Left renal cortex interstitium (tissue), 4 donors: ENCODE data around the gene NDEL1. TPM values are rescaled to one million over a fixed set of nuclear protein-coding genes. Genes with fewer than 3 reads are reported as not detected.
A peak's percentile ranks its signal among the peaks of the same experiment; 100 is the strongest.

Experiments used
- DNase-seq, 4 donors: peaks; one replicate each; pipeline ENCODE4 v3.0.0-alpha.2; 2013; ENCODE audit warnings: low read depth in 4 of 4, low spot score in 2 of 4, missing footprints in 1 of 4
- polyA plus RNA-seq, 4 donors: library from polyadenylated mRNA; unstranded; fragments of 120-200 nt; gene quantifications; one replicate each; pipeline ENCODE4 v1.2.1, GENCODE V29; 2013; ENCODE audit not compliant: insufficient read length in 4 of 4

NDEL1 gene
- polyA plus RNA-seq, 4 donors, result 30.3 to 57.9 (median 50.5) TPM

- DNase-seq, result no peak
Observed at GRCh38 chr17:8413328-8413727, 22.4 kb upstream of the NDEL1 start.

- no peak for DNase-seq
Observed at GRCh38 chr17:8413938-8414337, 21.7 kb upstream of the NDEL1 start.

DNA sequence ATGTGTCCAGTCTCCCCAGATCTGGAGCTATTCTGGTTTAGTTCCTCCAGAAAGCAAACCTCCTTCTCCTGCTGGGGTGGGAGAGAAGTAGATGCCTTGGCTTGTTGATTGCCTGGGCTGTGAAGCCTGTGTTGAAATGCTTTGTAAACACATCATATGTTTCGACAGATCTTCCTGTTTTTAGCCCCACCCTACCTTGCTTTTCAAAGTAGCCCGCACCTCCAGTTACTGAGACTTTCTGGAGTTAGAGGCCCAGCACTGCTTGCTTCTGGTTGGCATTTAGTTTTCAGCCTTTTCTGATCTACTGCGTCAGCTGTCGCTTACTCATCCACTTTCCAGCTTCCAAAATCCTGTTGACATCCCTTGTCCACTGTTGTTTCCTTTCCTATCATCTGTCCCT is 17.9 kb upstream of the NDEL1 start:
- no peak for DNase-seq

DNA sequence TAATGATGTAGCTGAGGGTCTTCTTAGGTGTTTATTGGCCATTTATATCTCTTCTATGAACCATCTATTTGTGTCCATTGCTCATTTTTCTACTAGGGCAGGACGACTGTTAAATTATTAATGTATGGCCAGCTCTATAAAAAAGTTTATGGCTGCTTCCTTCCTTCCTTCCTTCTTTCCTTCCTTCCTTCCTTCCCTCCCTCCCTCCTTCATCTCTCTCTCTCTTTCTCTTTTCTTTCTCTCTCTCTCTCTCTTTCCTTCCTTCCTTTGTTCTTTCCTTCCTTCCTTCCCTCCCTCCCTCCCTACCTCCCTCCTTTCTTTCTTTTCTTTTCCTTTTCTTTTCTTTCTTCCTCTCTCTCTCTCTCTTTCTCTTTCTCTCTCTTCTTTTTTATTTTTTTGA is 17.2 kb upstream of the NDEL1 start:
- DNase-seq, result no peak

DNA sequence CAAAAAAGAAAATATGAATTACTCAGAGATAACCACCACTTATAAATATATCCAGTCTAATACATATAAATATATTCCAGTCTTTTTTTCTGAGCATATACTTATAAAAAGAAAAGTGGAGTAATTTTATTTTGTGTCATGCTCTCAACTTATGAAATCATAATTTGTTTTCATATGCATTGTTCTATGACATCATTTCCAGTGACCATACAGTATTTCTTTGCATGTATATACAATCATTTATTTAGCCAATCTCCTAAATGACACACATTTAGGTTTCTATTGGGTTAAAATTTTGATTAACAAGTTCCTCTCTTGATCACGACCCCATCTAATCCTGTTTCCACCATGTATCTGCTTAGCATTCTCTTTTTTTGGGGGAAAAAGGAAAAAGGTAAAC is 16.4 kb upstream of the NDEL1 start:
- no peak for DNase-seq

DNA sequence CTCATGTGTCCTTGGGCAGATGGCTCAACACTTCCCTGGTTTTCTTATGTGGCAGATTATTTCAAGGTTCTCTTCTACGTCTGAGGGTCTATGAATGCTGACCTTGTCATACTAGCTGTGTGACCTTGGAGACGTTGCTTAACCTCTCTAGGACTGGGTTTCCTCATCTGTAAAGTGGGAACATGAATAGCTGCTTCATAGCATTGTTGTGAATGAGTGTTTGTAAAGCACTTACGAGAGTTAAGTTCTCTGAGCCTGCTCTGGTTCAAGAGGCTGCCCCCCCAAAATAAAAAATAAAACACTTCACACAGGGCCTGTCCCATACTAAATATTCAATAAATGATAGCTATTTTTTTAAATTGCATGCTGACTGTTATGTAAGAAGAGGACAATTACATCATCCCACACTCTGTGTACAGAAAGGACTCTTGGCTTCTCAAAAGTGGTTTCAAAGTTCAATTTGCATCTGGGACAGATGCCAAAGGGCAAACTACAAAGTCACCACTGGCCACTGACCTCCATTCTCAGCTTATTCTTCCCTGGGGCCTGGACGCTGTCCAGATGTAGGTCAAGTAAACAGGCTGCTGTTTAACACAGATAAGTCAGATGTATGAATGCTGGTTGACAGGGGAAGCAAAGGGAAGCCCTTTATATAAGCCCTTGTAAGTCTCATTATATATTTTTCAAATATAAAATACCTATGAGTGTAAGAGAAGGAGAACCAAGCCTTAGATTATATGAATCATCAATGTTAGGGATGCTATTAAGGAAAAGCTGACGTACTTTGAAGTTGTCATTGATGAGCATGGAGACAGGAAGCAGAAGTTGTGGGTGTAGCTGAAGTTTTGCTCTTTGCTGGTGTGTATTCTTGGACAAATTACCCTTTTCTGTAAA is 15.4 kb upstream of the NDEL1 start:
- DNase-seq, result peak in 2 of 4 donors; percentile 38 to 54

DNA sequence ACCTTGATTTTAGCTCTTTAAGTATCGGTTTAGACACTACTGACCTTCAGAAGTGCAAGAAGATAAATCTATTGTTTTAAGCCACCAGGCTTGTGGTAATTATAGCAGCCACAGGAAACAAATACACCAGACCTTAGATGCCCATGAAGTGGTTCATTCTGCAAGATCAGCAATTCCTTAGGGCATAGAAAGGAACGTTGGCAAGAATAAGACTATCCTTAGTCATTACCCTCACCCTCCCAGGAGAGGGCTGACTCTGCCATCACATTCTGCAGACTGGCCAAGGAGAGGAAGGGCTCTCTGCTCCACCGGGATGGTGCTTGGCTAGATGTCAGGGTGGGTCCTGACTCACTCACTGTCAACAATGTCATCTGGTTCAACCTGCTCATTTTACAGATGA is 14.1 kb upstream of the NDEL1 start:
- no peak for DNase-seq

DNA sequence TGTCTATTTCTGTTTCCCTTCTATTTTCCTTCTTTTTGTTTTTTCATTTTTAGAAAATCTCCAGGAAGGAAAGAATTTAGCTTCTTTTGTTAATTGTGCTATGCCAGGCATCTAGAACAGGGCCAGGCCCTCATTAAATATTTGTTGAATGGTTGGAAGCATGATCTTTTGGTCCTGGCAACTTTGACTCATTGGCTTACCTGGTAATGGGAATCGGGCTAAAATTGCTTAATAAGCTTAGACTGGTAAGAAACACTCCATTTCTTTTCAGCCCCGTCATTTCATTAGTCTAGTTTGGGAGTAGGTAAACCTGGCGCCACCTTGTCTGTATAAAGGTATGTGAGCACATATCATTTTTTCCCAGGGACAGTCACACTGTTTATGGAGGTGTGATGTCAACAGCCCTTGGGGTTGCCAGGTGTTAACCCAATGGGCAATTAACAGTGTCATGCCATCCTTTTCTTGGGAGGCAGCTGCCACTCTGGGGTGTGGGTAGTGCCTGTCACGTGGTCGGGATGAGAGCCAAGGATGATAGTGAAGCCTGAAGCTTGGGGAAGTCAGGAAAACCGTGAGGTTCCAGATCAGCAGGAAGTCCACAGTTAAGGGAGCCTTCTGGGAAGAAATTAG is 9.5 kb upstream of the NDEL1 start:
- DNase-seq, result no peak

DNA sequence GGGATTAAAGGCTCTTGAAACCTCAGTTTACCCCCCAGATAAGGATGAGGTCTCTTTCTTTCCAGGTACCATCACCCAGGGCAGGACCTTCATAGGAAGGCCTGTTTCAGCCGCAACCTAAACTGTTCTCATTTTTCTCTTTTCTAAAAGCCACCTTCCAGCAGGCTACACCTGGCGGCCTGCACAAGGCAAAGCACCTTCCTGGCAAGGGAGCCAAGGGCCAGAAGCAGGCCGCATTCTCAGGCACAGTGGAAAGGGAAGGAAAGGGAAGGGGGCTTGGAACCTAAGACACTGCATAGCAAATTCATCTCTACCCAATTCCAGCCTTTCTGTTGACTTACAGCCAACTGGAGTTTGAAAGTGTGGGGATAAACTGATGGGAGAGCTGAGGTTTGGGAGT is 8.9 kb upstream of the NDEL1 start:
- no peak for DNase-seq

- no peak for DNase-seq
Observed at GRCh38 chr17:8430966-8431365, 4.7 kb upstream of the NDEL1 start.

- DNase-seq, result peak; percentile 36 to 58 (median 50)
Observed at GRCh38 chr17:8436169-8436843, 622 bp downstream of the NDEL1 start.

DNA sequence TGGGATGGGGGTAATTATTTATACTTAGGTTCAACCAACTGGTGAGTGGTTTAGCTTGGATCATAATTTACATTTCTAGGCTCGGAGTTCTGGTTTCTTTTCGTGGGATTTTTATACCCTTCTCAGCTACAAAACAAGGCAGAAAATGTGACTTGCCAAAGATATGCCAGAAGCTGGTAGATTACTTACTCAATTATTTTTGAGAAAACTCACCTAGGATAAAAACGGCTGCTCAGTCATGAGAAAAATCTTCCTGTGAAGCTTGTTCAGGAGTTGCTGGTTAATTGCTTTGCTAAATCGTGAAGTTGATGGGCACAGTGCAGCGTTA is 1.1 kb downstream of the NDEL1 start:
- peak in 2 of 4 donors; percentile 6 to 7 for DNase-seq

- DNase-seq, result no peak
Observed at GRCh38 chr17:8438441-8438840, 2.8 kb downstream of the NDEL1 start.

GRCh38 chr17:8439681-8440080 is 4.0 kb downstream of the NDEL1 start:
- DNase-seq, result no peak

GRCh38 chr17:8441690-8442089 is 6.0 kb downstream of the NDEL1 start:
- DNase-seq, result no peak

- DNase-seq, result no peak
Observed at GRCh38 chr17:8442310-8442709, 6.6 kb downstream of the NDEL1 start.

GRCh38 chr17:8443756-8444155 is 8.1 kb downstream of the NDEL1 start:
- DNase-seq, result no peak

DNA sequence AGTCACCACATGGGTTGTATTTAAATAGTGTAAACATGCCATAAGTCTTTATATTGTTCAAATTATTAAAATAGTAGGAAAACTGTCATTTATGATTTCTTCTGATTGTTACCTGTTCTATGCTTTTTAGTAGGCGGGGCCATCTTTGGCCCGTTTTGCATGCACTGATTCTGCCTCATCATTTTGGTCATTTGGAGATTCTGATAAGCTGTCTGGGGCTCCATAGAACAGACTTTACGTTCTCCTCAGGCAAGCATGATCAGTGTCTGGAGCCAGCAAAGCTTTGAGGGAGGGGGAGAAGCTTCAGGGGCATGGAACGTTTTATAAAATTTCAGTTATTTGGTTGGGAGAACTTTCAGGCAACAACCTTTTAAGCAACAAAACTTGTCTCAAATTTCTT is 8.8 kb downstream of the NDEL1 start:
- no peak for DNase-seq

- no peak for DNase-seq
Observed at GRCh38 chr17:8445536-8445935, 9.9 kb downstream of the NDEL1 start.

DNA sequence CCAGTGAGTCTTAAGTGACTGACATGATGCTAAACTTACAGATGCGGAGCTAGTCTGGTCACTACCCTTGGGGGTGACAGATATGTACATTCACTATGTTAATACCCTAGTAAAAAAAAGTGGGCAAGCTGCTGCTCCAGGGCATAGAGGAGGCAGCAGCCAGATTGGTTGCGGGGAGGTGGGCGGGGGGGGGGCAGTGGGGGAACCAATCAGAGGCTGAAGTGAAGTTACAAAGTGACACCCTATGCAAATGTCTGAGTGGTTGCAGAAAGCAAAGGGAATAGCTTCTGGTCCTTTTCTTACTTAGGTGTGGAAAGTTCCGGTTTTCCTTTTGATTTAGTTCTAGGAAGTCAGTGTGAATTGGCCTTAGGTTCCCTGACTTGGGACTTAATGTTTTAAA is 12.1 kb downstream of the NDEL1 start:
- no peak for DNase-seq

- DNase-seq, result no peak
Observed at GRCh38 chr17:8448310-8448709, 12.6 kb downstream of the NDEL1 start.
